Ovary (tissue), 9 donors: ENCODE measurements around the gene PRELID1. TPM values are rescaled to one million over a fixed set of nuclear protein-coding genes. Genes with fewer than 3 reads are reported as not detected.
A peak's percentile ranks its signal among the peaks of the same experiment; 100 is the strongest.

Experiments
- DNase-seq, 5 donors: peaks; one replicate each; pipeline ENCODE4 v3.0.0-alpha.2; 2019 to 2020
- H3K27ac ChIP-seq, 2 donors: fragments of 200-600 bp; one replicate each; pipeline versions ENCODE4 v1.5.1 to v1.8.0; 2019 to 2022
- H3K27me3 ChIP-seq: fragments of 200-600 bp; one replicate; pipeline ENCODE4 v1.8.0; 2022
- H3K36me3 ChIP-seq: fragments of 200-600 bp; sonication (generic); one replicate; pipeline ENCODE4 v1.5.1; 2019
- H3K4me1 ChIP-seq: one replicate; pipeline ENCODE4 v1.8.1; 2013; ENCODE audit warnings: mild to moderate bottlenecking, moderate library complexity; ENCODE audit not compliant: insufficient read depth
- H3K4me3 ChIP-seq: fragments of 200-600 bp; sonication (generic); one replicate; pipeline ENCODE4 v1.5.1; 2017
- H3K9me3 ChIP-seq, 2 donors: fragments of 200-600 bp in 1 of 2; sonication (generic) in 1 of 2; one replicate each; pipeline versions ENCODE4 v1.5.1 to v1.8.1; 2013 to 2019; ENCODE audit warnings: mild to moderate bottlenecking in 1 of 2, moderate library complexity in 1 of 2
- CTCF ChIP-seq, 3 donors: fragments of 450-650 bp in 2 of 3; fragments of 200-600 bp in 1 of 3; IDR thresholded peaks; one replicate each; pipeline versions ENCODE4 v1.5.1 to v1.8.0; 2016 to 2022; ENCODE audit warnings: antibody characterized with exemption in 3 of 3, mild to moderate bottlenecking in 1 of 3
- EP300 ChIP-seq: sonication (generic); formaldehyde crosslinking; IDR thresholded peaks from one replicate; pipeline ENCODE4 v1.6.1; 2017; ENCODE audit warnings: antibody characterized with exemption
- POLR2A ChIP-seq: fragments of 450-650 bp; IDR thresholded peaks from one replicate; pipeline ENCODE4 v1.6.1; 2017; ENCODE audit warnings: antibody characterized with exemption, mild to moderate bottlenecking, moderate library complexity
- WGBS, 3 donors: extraction: QIAGEN DNeasy Blood & Tissue Kit in 1 of 3; methylation state at CpG; one replicate each; pipeline versions ENCODE4 v1.1.5 to v1.1.7; 2013 to 2017; 5-methylcytosine and 5-hydroxymethylcytosine counted together
- intact Hi-C, 4 donors: fragments of 100-400 bp; cut with DNase I; formaldehyde crosslinking; loops; one replicate each; pipeline versions ENCODE4 v1.11.0 to v1.15.1; 2022 to 2023
- polyA plus RNA-seq, 2 donors: library from polyadenylated mRNA; stranded (reverse); fragments of 200-250 nt in 1 of 2; fragments of 350-450 nt in 1 of 2; fragmentation: Illumina TruSeq in 1 of 2; extraction: RNeasy Lipid Tissue Mini Kit (QIAGEN cat#74804) in 1 of 2; gene quantifications; one replicate each; pipeline ENCODE4 v1.2.3, GENCODE V29; 2013 to 2014
- total RNA-seq, 7 donors: library from RNA; depleted of rRNA in 2 of 7; stranded (reverse); fragments of >200 nt in 2 of 7; fragmentation: NEBNext Ultra II Directional in 3 of 7; extraction: Animal tissue kit (Norgen Biotek cat#: 25700) in 3 of 7; gene quantifications; one replicate each; pipeline versions ENCODE4 v1.1.0 to v1.2.4, GENCODE V29; 2016 to 2023
- donor health status: DM: no; HTN: no; CAD: no; lungs with moderate emphysema.
- donor health status: DM: no; HTN: no; CAD: no.
- donor health status: Bipolar disorder and iron deficiency.
- donor health status: DM: yes; HTN: yes; CAD: no.
- donor health status: DM: no; HTN: no; CAD: no.
- donor health status: DM: yes; HTN: yes; CAD: no.

Gene PRELID1
- total and polyA plus RNA-seq, 9 donors, result 42.8 to 96.8 (median 74.6) TPM

GRCh38 chr5:177261510-177261909 is 42.1 kb upstream of the PRELID1 start:
- intact Hi-C loops, result no loop called here
- no peak overlapping the region for H3K27ac ChIP-seq
- H3K9me3 ChIP-seq, result no peaks in the 10 kb centered on the region
- 80 to 95% (median 87%) methylated on average over 1 of the region's 1 CpG for WGBS, 3 donors
- no peak for DNase-seq
- TF ChIP-seq POLR2A (no peak), EP300 (no peak), CTCF (IDR thresholded peaks at IDR 0.05) (no peak)
- no peaks in the 10 kb centered on the region for H3K4me1 ChIP-seq
- H3K27me3 ChIP-seq, result no peaks in the 10 kb centered on the region
- H3K36me3 ChIP-seq, result no peaks in the 10 kb centered on the region
- H3K4me3 ChIP-seq, result no peak overlapping the region

GRCh38 chr5:177264178-177264577 is 39.4 kb upstream of the PRELID1 start:
- no peaks in the 10 kb centered on the region for H3K4me1 ChIP-seq
- DNase-seq, result no peak
- no peaks in the 10 kb centered on the region for H3K27me3 ChIP-seq
- WGBS, 3 donors, result 0 to 93% (median 92%) methylated on average over 1 of the region's 1 CpG
- intact Hi-C loops, result no loop called here
- TF ChIP-seq POLR2A, result no peak
- no peak for TF ChIP-seq EP300
- TF ChIP-seq CTCF (IDR thresholded peaks at IDR 0.05), result no peak
- no peaks in the 10 kb centered on the region for H3K36me3 ChIP-seq
- H3K4me3 ChIP-seq, result no peak overlapping the region
- H3K9me3 ChIP-seq, result no peaks in the 10 kb centered on the region
- H3K27ac ChIP-seq, result no peak overlapping the region

GRCh38 chr5:177265395-177265794 is 38.2 kb upstream of the PRELID1 start:
- 92 to 93% (median 92%) methylated on average over 16 of the region's 16 CpGs for WGBS, 3 donors
- DNase-seq, result peak in 1 of 5 donors; percentile 18
- intact Hi-C loops, result no loop called here
- TF ChIP-seq CTCF (IDR thresholded peaks at IDR 0.05) (no peak), EP300 (no peak), POLR2A (no peak)
- H3K27me3 ChIP-seq, result no peaks in the 10 kb centered on the region
- H3K4me1 ChIP-seq, result no peaks in the 10 kb centered on the region
- no peak overlapping the region for H3K27ac ChIP-seq
- H3K4me3 ChIP-seq, result no peak overlapping the region
- no peaks in the 10 kb centered on the region for H3K9me3 ChIP-seq
- H3K36me3 ChIP-seq, result no peaks in the 10 kb centered on the region

GRCh38 chr5:177269232-177269895 is 34.2 kb upstream of the PRELID1 start:
- TF ChIP-seq CTCF (IDR thresholded peaks at IDR 0.05), result no peak
- TF ChIP-seq POLR2A, result no peak
- no peak for TF ChIP-seq EP300
- Histone ChIP-seq H3K4me1 (no peaks in the 10 kb centered on the region), H3K9me3 (no peaks in the 10 kb centered on the region), H3K27ac (no peak overlapping the region), H3K4me3 (no peak overlapping the region), H3K36me3 (no peaks in the 10 kb centered on the region), H3K27me3 (no peaks in the 10 kb centered on the region)
- WGBS, 3 donors, result 89 to 92% (median 91%) methylated on average over 7 of the region's 7 CpGs
- intact Hi-C loops, result no loop called here
- no peak for DNase-seq
